Hepatocyte (in vitro differentiated cells): ENCODE data around the gene NUDT5.

Source experiments
- CTCF ChIP-seq: fragments of 200-600 bp; sonication (generic); IDR thresholded peaks from 2 replicates; pipeline ENCODE4 v1.5.1; 2016; ENCODE audit warnings: antibody characterized with exemption, mild to moderate bottlenecking; ENCODE audit not compliant: poor library complexity
- EZH2 ChIP-seq: fragments of 200-600 bp; sonication (generic); IDR thresholded peaks from 2 replicates; pipeline ENCODE4 v1.6.1; 2016; ENCODE audit warnings: antibody characterized with exemption, mild to moderate bottlenecking, borderline replicate concordance
- EZH2phosphoT487 ChIP-seq: fragments of 200-600 bp; sonication (generic); IDR thresholded peaks from one replicate; pipeline ENCODE4 v1.6.1; 2018; ENCODE audit warnings: antibody characterized with exemption, mild to moderate bottlenecking, low read depth, moderate library complexity; ENCODE audit not compliant: unreplicated experiment, severe bottlenecking

- TF ChIP-seq CTCF (peak; percentile 61), EZH2 (no peak), EZH2phosphoT487 (no peak)
Observed at GRCh38 chr10:12214763-12215218, 19.1 kb upstream of the NUDT5 start.
